Measurements from ENCODE around the gene ACP6.
A peak's percentile ranks its signal among the peaks of the same experiment; 100 is the strongest.

ACP6 gene

GRCh38 chr1:147651466-147651865, 18.9 kb downstream of the ACP6 start:
- no peak for DNase-seq (ENCODE audit: low read depth)

GRCh38 chr1:147648933-147649332, 21.4 kb downstream of the ACP6 start:
- DNase-seq (ENCODE audit: low read depth) = no peak

- no peak for DNase-seq (ENCODE audit: low read depth)
Measured at GRCh38 chr1:147647796-147648633, 22.3 kb downstream of the ACP6 start.

- no peak for DNase-seq (ENCODE audit: low read depth)
Measured at GRCh38 chr1:147643974-147644373, 26.4 kb downstream of the ACP6 start.

GRCh38 chr1:147641695-147642592, 28.4 kb downstream of the ACP6 start:
- DNase-seq (ENCODE audit: low read depth) = no peak

GRCh38 chr1:147641291-147641690, 29.0 kb downstream of the ACP6 start:
- DNase-seq (ENCODE audit: low read depth) = no peak

GRCh38 chr1:147640553-147641165, 29.7 kb downstream of the ACP6 start:
- peak; percentile 55 for DNase-seq (ENCODE audit: low read depth)

GRCh38 chr1:147636314-147636713, 34.0 kb downstream of the ACP6 start:
- DNase-seq (ENCODE audit: low read depth) = no peak

- no peak for DNase-seq (ENCODE audit: low read depth)
Measured at GRCh38 chr1:147635342-147635741, 35.0 kb downstream of the ACP6 start.

- DNase-seq (ENCODE audit: low read depth) = no peak
Measured at GRCh38 chr1:147634645-147635044, 35.7 kb downstream of the ACP6 start.

GRCh38 chr1:147633759-147634158, 36.6 kb downstream of the ACP6 start:
- DNase-seq (ENCODE audit: low read depth) = no peak

GRCh38 chr1:147631839-147632238, 38.5 kb downstream of the ACP6 start:
- no peak for DNase-seq (ENCODE audit: low read depth)

GRCh38 chr1:147630447-147630846, 39.9 kb downstream of the ACP6 start:
- DNase-seq (ENCODE audit: low read depth) = no peak

- no peak for DNase-seq (ENCODE audit: low read depth)
Measured at GRCh38 chr1:147630022-147630421, 40.3 kb downstream of the ACP6 start.

GRCh38 chr1:147628441-147628840, 41.9 kb downstream of the ACP6 start:
- DNase-seq (ENCODE audit: low read depth) = no peak

- DNase-seq (ENCODE audit: low read depth) = no peak
Measured at GRCh38 chr1:147627435-147628110, 42.8 kb downstream of the ACP6 start.

GRCh38 chr1:147626739-147627138, 43.6 kb downstream of the ACP6 start:
- DNase-seq (ENCODE audit: low read depth) = no peak

- no peak for DNase-seq (ENCODE audit: low read depth)
Measured at GRCh38 chr1:147626291-147626690, 44.0 kb downstream of the ACP6 start.

- DNase-seq (ENCODE audit: low read depth) = no peak
Measured at GRCh38 chr1:147625362-147625995, 44.8 kb downstream of the ACP6 start.

GRCh38 chr1:147624529-147624928, 45.8 kb downstream of the ACP6 start:
- DNase-seq (ENCODE audit: low read depth) = no peak

- DNase-seq (ENCODE audit: low read depth) = no peak
Measured at GRCh38 chr1:147624011-147624410, 46.3 kb downstream of the ACP6 start.

- DNase-seq (ENCODE audit: low read depth) = no peak
Measured at GRCh38 chr1:147622731-147623130, 47.6 kb downstream of the ACP6 start.
